Small intestine (tissue), 16 donors: ENCODE measurements around the gene ENPP7. TPM values are rescaled to one million over a fixed set of nuclear protein-coding genes. Genes with fewer than 3 reads are reported as not detected.
A peak's percentile ranks its signal among the peaks of the same experiment; 100 is the strongest.

Experiments used
- DNase-seq, 2 donors: peaks; one replicate each; pipeline versions ENCODE4 v3.0.0 to v3.0.0-alpha.2; 2013
- FAIRE-seq: peaks from 2 replicates; lab custom pipeline; 2012; peaks lifted over from hg19 to GRCh38; lab: Jason Lieb, UNC
- H3K27ac ChIP-seq, 3 donors: one replicate each; pipeline ENCODE4 v1.5.1; 2013; ENCODE audit warnings: low read length in 2 of 3, mild to moderate bottlenecking in 2 of 3, control low read depth in 1 of 3, inconsistent platforms in 1 of 3, low read depth in 1 of 3, moderate library complexity in 1 of 3
- H3K27me3 ChIP-seq, 3 donors: one replicate each; pipeline ENCODE4 v1.6.1; 2013; ENCODE audit warnings: low read length in 3 of 3, inconsistent platforms in 1 of 3; ENCODE audit not compliant: control insufficient read depth in 3 of 3, insufficient read depth in 3 of 3
- H3K36me3 ChIP-seq, 3 donors: one replicate each; pipeline ENCODE4 v1.6.1; 2013; ENCODE audit warnings: low read length in 3 of 3, inconsistent platforms in 1 of 3, low read depth in 1 of 3, mild to moderate bottlenecking in 1 of 3, moderate library complexity in 1 of 3; ENCODE audit not compliant: control insufficient read depth in 3 of 3, insufficient read depth in 2 of 3
- H3K4me1 ChIP-seq, 3 donors: one replicate each; pipeline ENCODE4 v1.6.1; 2013; ENCODE audit warnings: low read length in 2 of 3, inconsistent platforms in 1 of 3, low read depth in 1 of 3, mild to moderate bottlenecking in 1 of 3, moderate library complexity in 1 of 3; ENCODE audit not compliant: control insufficient read depth in 3 of 3, insufficient read depth in 2 of 3
- H3K4me3 ChIP-seq, 3 donors: one replicate each; pipeline ENCODE4 v1.5.1; 2013; ENCODE audit warnings: low read length in 3 of 3, control low read depth in 1 of 3, inconsistent platforms in 1 of 3, low read depth in 1 of 3, mild to moderate bottlenecking in 1 of 3, moderate library complexity in 1 of 3
- H3K9me3 ChIP-seq, 2 donors: one replicate each; pipeline ENCODE4 v1.6.1; 2013; ENCODE audit warnings: low read depth in 1 of 2, low read length in 1 of 2; ENCODE audit not compliant: control insufficient read depth in 2 of 2, insufficient read depth in 1 of 2
- WGBS, 3 donors: extraction: QIAGEN DNeasy Blood & Tissue Kit; methylation state at CpG; one replicate each; pipeline ENCODE4 v1.1.7; 2013; 5-methylcytosine and 5-hydroxymethylcytosine counted together
- long read RNA-seq, 10 donors: transcript quantifications; one replicate each; lab custom pipeline, GENCODE V29; 2026
- polyA plus RNA-seq, 4 donors: library from polyadenylated mRNA; stranded (reverse) in 3 of 4; unstranded in 1 of 4; fragments of 200-250 nt in 3 of 4; fragments of 120-200 nt in 1 of 4; gene quantifications; one replicate each; pipeline versions ENCODE4 v1.2.1 to v1.2.3, GENCODE V29; 2013
- donor health status: healthy with polysubstance abuse.
- donor health status: control.
- donor health status: control.
- donor health status: Bipolar disorder and iron deficiency.
- donor health status: healthy.

The ENPP7 gene, protein sequence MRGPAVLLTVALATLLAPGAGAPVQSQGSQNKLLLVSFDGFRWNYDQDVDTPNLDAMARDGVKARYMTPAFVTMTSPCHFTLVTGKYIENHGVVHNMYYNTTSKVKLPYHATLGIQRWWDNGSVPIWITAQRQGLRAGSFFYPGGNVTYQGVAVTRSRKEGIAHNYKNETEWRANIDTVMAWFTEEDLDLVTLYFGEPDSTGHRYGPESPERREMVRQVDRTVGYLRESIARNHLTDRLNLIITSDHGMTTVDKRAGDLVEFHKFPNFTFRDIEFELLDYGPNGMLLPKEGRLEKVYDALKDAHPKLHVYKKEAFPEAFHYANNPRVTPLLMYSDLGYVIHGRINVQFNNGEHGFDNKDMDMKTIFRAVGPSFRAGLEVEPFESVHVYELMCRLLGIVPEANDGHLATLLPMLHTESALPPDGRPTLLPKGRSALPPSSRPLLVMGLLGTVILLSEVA
- polyA plus RNA-seq: 100 to 1,000 TPM in 3 of 4 donors, 10 to 100 TPM in 1; 15.3 to 197 (median 116) TPM
- long read RNA-seq, donor 1: 0 reads
- long read RNA-seq, donor 2, transcript ENPP7-201 (6 exons, 2,043 nt): major isoform, 32 of 59 reads
- long read RNA-seq, donor 2, partial matches to known transcripts: 20 of 59 reads
- long read RNA-seq, donor 2, other reads (novel, unspliced or antisense): 7 of 59 reads
- long read RNA-seq, donor 3, transcript ENPP7-201 (6 exons, 2,043 nt): major isoform, 32 of 158 reads
- long read RNA-seq, donor 3, partial matches to known transcripts: 122 of 158 reads
- long read RNA-seq, donor 3, other reads (novel, unspliced or antisense): 0 of 158 reads
- long read RNA-seq, donor 4: 0 reads
- long read RNA-seq, donor 5, transcript ENPP7-201 (6 exons, 2,043 nt): major isoform, 9 of 56 reads
- long read RNA-seq, donor 5, partial matches to known transcripts: 47 of 56 reads
- long read RNA-seq, donor 5, other reads (novel, unspliced or antisense): 0 of 56 reads
- long read RNA-seq, donor 6, transcript ENPP7-201 (6 exons, 2,043 nt): major isoform, 50 of 103 reads
- long read RNA-seq, donor 6, partial matches to known transcripts: 48 of 103 reads
- long read RNA-seq, donor 6, other reads (novel, unspliced or antisense): 5 of 103 reads
- long read RNA-seq, donor 7: 0 reads
- long read RNA-seq, donor 8: 0 reads
- long read RNA-seq, donor 9, transcript ENPP7-201 (6 exons, 2,043 nt): major isoform, 8 of 13 reads
- long read RNA-seq, donor 9, partial matches to known transcripts: 5 of 13 reads
- long read RNA-seq, donor 9, other reads (novel, unspliced or antisense): 0 of 13 reads
- long read RNA-seq, donor 10, transcript ENPP7-201 (6 exons, 2,043 nt): major isoform, 10 of 10 reads
- long read RNA-seq, donor 10, partial matches to known transcripts: 0 of 10 reads
- long read RNA-seq, donor 10, other reads (novel, unspliced or antisense): 0 of 10 reads

GRCh38 chr17:79730769-79731483, at the start of gene ENPP7:
TSS of gene ENPP7 (plus strand) at chr17:79730943. CDS start at chr17:79731140, 197 bp downstream.
- H3K9me3 ChIP-seq: peaks cover 0 to 16% of the 10 kb centered on the region in 2 donors
- peaks cover 0 to 2% (median 0%) of the 10 kb centered on the region in 3 donors for H3K27me3 ChIP-seq
- DNase-seq (peak; percentile 84 to 86), FAIRE-seq (no peak)
- H3K27ac ChIP-seq: peak within 1 kb of the TSS in 2 of 3 donors; percentile 81 to 97
- WGBS, 3 donors: 40 to 72% (median 70%) methylated on average over 23 to 33 of the region's 33 CpGs
- peak within 1 kb of the TSS in 2 of 3 donors; percentile 46 to 64 for H3K4me3 ChIP-seq
- H3K4me1 ChIP-seq: peaks cover 0 to 46% (median 2%) of the 10 kb centered on the region in 3 donors
- H3K36me3 ChIP-seq: peaks cover 0 to 44% (median 5%) of the 10 kb centered on the region in 3 donors

DNA sequence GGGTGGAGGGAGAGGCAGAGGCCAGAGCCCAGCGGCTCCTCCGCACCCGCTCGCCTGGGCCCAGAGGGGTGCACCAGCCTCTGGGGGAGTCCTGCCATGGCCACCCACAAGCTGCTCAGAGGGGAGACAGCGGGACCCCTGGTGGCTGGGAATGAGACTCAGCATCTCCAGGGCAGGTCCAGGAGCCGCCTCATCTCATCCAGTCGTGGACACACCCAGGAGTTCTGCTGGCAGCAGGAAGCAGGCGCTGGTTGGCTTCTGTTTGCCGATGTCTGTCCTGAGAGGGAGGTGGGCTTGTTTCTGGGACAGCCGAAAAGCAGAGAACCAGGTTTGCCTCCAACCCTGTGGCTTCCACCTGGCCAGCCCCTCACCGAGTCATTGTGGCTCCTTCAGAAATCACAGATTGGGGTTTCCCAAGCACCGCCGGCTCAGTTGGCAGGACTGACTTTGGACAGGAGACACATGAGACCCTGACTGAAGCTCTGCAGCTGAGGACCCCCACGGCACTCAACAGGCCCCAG, 49.6 kb upstream of the ENPP7 start:
- FAIRE-seq: no peak
- no peaks in the 10 kb centered on the region for H3K36me3 ChIP-seq
- 63 to 71% (median 71%) methylated on average over 13 to 14 of the region's 14 CpGs for whole genome bisulfite sequencing, 3 donors

DNA sequence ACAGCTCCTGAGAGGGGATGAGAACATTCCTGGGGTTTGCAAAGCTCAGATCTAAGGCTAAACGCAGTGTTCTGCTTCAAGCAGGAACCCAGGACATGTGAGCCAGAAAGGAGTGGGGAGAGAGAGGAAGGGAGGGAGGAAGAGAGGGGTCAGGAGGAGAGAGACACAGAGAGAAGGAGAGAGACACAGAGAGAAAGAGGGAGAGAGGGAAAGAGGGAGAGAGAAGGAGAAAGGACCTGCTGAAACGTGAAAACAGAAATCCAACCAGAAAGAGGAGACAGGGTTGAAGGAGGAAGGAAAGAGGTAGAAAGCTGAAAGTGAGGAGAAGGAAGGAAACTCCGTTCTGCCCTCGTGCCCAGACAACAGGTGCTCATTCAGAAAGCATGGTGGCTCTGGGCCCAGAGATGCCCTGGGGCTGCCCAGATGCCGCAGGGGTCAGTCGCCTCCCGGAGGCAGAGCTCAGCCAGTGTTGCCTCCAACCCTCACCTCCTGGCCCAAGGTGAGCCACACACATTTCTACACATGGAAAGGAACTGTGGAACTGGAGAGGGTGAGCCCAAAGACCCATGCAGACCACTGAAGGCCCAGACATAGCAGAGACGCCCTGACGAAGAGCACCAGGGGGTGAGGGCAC, 49.0 kb upstream of the ENPP7 start:
- peaks cover 0 to 9% (median 2%) of the 10 kb centered on the region in 3 donors for H3K27me3 ChIP-seq
- WGBS, 3 donors: 49 to 70% (median 51%) methylated on average over 9 of the region's 9 CpGs

More for the DNA sequence above, 49.6 kb upstream of the ENPP7 start:
- Histone ChIP-seq H3K9me3 (no peaks in the 10 kb centered on the region), H3K4me1 (no peaks in the 10 kb centered on the region), H3K4me3 (no peak overlapping the region), H3K27ac (no peak overlapping the region), H3K27me3 (peaks cover 0 to 9% (median 2%) of the 10 kb centered on the region in 3 donors)
- no peak for DNase-seq

GRCh38 chr17:79683365-79683764, 47.4 kb upstream of the ENPP7 start:
- FAIRE-seq: no peak

More for the DNA sequence above, 49.0 kb upstream of the ENPP7 start:
- H3K4me3 ChIP-seq: no peak overlapping the region
- no peaks in the 10 kb centered on the region for H3K36me3 ChIP-seq
- DNase-seq (no peak), FAIRE-seq (no peak)
- H3K4me1 ChIP-seq: no peaks in the 10 kb centered on the region
- H3K9me3 ChIP-seq: no peaks in the 10 kb centered on the region
- H3K27ac ChIP-seq: no peak overlapping the region

DNA sequence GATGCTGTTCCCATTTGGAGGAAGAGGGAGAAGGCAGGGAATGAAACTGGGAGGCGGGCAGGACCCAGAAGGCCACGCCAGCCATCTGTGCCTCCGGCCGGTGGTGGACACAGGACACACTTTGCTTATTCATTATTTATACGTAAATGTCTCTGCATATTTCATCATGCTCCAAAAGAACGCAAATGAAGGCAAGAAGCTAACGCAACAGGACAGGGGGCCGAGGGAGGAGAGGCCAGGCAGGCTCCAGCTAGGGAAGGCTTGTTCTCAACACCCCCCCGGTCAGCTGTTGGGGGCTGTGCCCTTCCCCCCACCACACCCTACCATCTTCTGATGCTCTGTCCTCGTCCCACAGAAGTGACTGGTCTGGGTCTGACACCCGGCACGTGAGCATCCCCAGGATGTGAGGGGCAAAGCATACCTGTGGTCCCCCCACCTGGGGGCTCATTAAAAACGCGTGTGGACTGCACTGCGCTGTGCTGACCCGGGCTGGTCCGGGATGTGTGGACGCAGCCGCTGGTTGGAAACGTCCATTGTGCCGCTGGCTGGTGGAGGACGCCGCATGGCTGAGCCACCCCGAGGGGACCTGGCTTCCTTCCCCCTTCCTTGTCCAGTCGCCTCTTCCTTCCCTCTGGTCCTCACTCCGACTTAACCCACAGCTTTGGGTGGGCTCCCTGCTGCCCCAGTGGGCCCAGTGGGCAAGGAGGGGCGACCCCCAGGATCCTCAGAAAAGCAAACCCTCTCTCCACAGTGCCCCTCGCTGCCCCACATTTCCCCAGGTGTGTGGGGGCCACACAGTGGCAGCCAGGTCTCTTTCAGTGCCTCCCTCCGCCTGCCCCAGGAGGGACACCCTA, 46.4 kb upstream of the ENPP7 start:
- Histone ChIP-seq H3K27me3 (peaks cover 0 to 9% (median 2%) of the 10 kb centered on the region in 3 donors), H3K4me1 (no peaks in the 10 kb centered on the region), H3K9me3 (no peaks in the 10 kb centered on the region), H3K4me3 (no peak overlapping the region), H3K27ac (no peak overlapping the region), H3K36me3 (no peaks in the 10 kb centered on the region)
- DNase-seq (no peak), FAIRE-seq (no peak)
- 73 to 76% (median 74%) methylated on average over 29 of the region's 29 CpGs for WGBS, 3 donors

More at GRCh38 chr17:79683365-79683764, 47.4 kb upstream of the ENPP7 start:
- Histone ChIP-seq H3K4me3 (no peak overlapping the region), H3K36me3 (no peaks in the 10 kb centered on the region), H3K27me3 (peaks cover 0 to 9% (median 2%) of the 10 kb centered on the region in 3 donors), H3K4me1 (no peaks in the 10 kb centered on the region), H3K27ac (no peak overlapping the region), H3K9me3 (no peaks in the 10 kb centered on the region)
- no peak for DNase-seq
- 71 to 86% (median 75%) methylated on average over 12 of the region's 12 CpGs for WGBS, 3 donors

DNA sequence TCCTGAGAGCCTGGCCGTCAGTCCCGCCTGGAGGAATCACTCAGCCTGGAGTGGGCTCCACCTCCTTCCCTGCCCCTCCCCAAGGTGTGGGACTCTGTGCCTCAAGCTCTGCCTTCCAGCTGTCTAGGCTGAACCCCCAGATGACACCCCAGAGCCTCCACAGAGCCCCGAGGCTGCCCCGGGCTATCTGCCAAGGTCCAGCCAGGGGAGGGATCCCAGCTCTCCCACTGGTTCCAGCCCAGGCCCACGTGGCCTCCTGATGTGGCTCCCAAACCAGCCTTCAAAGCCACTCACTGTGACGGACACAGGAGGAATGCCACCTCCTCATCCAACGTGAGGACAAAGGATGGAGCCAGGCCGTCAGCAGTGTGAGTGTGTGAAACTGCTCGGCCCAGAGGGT, 45.6 kb upstream of the ENPP7 start:
- whole genome bisulfite sequencing, 3 donors: 42 to 65% (median 55%) methylated on average over 9 of the region's 9 CpGs
- Histone ChIP-seq H3K36me3 (no peaks in the 10 kb centered on the region), H3K4me1 (no peaks in the 10 kb centered on the region), H3K27me3 (peaks cover 0 to 9% (median 2%) of the 10 kb centered on the region in 3 donors), H3K9me3 (no peaks in the 10 kb centered on the region), H3K27ac (no peak overlapping the region), H3K4me3 (no peak overlapping the region)
- DNase-seq: no peak
- no peak for FAIRE-seq
